Colonic mucosa (tissue), 4 donors: ENCODE measurements around the gene PPFIA2. TPM values are rescaled to one million over a fixed set of nuclear protein-coding genes. Genes with fewer than 3 reads are reported as not detected.
"Not testable (repeated sequence)": the region's sequence is repeated elsewhere in the genome, so short reads cannot be mapped to it uniquely, and the experiment has no call there.

Source experiments
- DNase-seq: peaks from one replicate; pipeline ENCODE4 v3.0.0-alpha.2; 2020
- H3K27ac ChIP-seq: fragments of 200-600 bp; one replicate; pipeline ENCODE4 v1.8.0; 2021
- H3K27me3 ChIP-seq: fragments of 200-600 bp; one replicate; pipeline ENCODE4 v1.8.0; 2021
- H3K36me3 ChIP-seq: fragments of 200-600 bp; one replicate; pipeline ENCODE4 v1.8.0; 2021
- H3K4me1 ChIP-seq: fragments of 200-600 bp; one replicate; pipeline ENCODE4 v1.8.0; 2021; ENCODE audit warnings: mild to moderate bottlenecking
- H3K4me3 ChIP-seq: fragments of 200-600 bp; one replicate; pipeline ENCODE4 v1.8.0; 2021
- H3K9ac ChIP-seq, 2 donors: one replicate each; pipeline ENCODE4 v1.7.0; 2013; ENCODE audit warnings: control low read depth in 2 of 2, low read depth in 2 of 2, low read length in 2 of 2
- H3K9me3 ChIP-seq: fragments of 200-600 bp; one replicate; pipeline ENCODE4 v1.8.0; 2021
- CTCF ChIP-seq: fragments of 200-600 bp; IDR thresholded peaks from one replicate; pipeline ENCODE4 v1.8.0; 2022; ENCODE audit warnings: antibody characterized with exemption, mild to moderate bottlenecking
- intact Hi-C: fragments of 100-400 bp; cut with DNase I; formaldehyde crosslinking; loops from one replicate; pipeline ENCODE4 v1.14.1; 2022
- total RNA-seq, 2 donors: library from RNA; stranded (reverse); fragmentation: NEBNext Ultra II Directional in 1 of 2; extraction: Animal tissue kit (Norgen Biotek cat#: 25700) in 1 of 2; gene quantifications; one replicate each; pipeline ENCODE4 v1.2.1, GENCODE V29; 2021
- donor health status: healthy.
- donor health status: DM: no; HTN: no; CAD: no.
- donor health status: DM: no; HTN: no; CAD: no.

PPFIA2 gene
- total RNA-seq, 2 donors from 2014 or later, result 0.49 to 2.2 TPM

- no peak for DNase-seq
- Histone ChIP-seq H3K27ac (no peak overlapping the region), H3K9ac (no peak overlapping the region), H3K36me3 (no peaks in the 10 kb centered on the region), H3K4me1 (no peaks in the 10 kb centered on the region), H3K27me3 (no peaks in the 10 kb centered on the region), H3K9me3 (no peaks in the 10 kb centered on the region), H3K4me3 (no peak overlapping the region)
- intact Hi-C loops, result no loop called here
- TF ChIP-seq CTCF, result no peak
These were observed 161.1 kb downstream of the PPFIA2 start for GRCh38 chr12:81597928-81598604.

- intact Hi-C loops, result no loop called here
- Histone ChIP-seq H3K9me3 (no peaks in the 10 kb centered on the region), H3K4me3 (no peak overlapping the region), H3K27me3 (no peaks in the 10 kb centered on the region), H3K27ac (no peak overlapping the region), H3K36me3 (no peaks in the 10 kb centered on the region), H3K4me1 (no peaks in the 10 kb centered on the region), H3K9ac (no peak overlapping the region)
- TF ChIP-seq CTCF, result no peak
- no peak for DNase-seq
These were observed 162.6 kb downstream of the PPFIA2 start for GRCh38 chr12:81596558-81596957.

- no peak for TF ChIP-seq CTCF
- DNase-seq, result no peak
- Histone ChIP-seq H3K27me3 (no peaks in the 10 kb centered on the region), H3K9me3 (no peaks in the 10 kb centered on the region), H3K9ac (no peak overlapping the region), H3K27ac (no peak overlapping the region), H3K4me3 (no peak overlapping the region), H3K36me3 (no peaks in the 10 kb centered on the region), H3K4me1 (no peaks in the 10 kb centered on the region)
- intact Hi-C loops, result no loop called here
These were observed 167.9 kb downstream of the PPFIA2 start for GRCh38 chr12:81591256-81591655.

- H3K27me3 ChIP-seq, H3K4me1 ChIP-seq, H3K9ac ChIP-seq, intact Hi-C loops, H3K27ac ChIP-seq, H3K9me3 ChIP-seq, H3K4me3 ChIP-seq, H3K36me3 ChIP-seq, DNase-seq: not testable (repeated sequence)
These were observed 168.4 kb downstream of the PPFIA2 start for GRCh38 chr12:81590703-81591102.

GRCh38 chr12:81588235-81589008 is 170.7 kb downstream of the PPFIA2 start:
- no peak overlapping the region for H3K27ac ChIP-seq
- DNase-seq, result no peak
- intact Hi-C loops, result no loop called here
- H3K9me3 ChIP-seq, result no peaks in the 10 kb centered on the region
- TF ChIP-seq CTCF, result no peak
- H3K9ac ChIP-seq, result no peak overlapping the region
- H3K36me3 ChIP-seq, result no peaks in the 10 kb centered on the region
- H3K4me3 ChIP-seq, result no peak overlapping the region
- H3K27me3 ChIP-seq, result no peaks in the 10 kb centered on the region
- no peaks in the 10 kb centered on the region for H3K4me1 ChIP-seq

GRCh38 chr12:81585787-81586186 is 173.4 kb downstream of the PPFIA2 start:
- intact Hi-C loops, result no loop called here

More at GRCh38 chr12:81585787-81586186, 173.4 kb downstream of the PPFIA2 start:
- no peak for DNase-seq
- no peak overlapping the region for H3K27ac ChIP-seq
- H3K9ac ChIP-seq, result no peak overlapping the region
- H3K27me3 ChIP-seq, result no peaks in the 10 kb centered on the region
- H3K9me3 ChIP-seq, result no peaks in the 10 kb centered on the region
- H3K4me1 ChIP-seq, result no peaks in the 10 kb centered on the region
- no peak for TF ChIP-seq CTCF
- H3K4me3 ChIP-seq, result no peak overlapping the region
- H3K36me3 ChIP-seq, result no peaks in the 10 kb centered on the region
